Stimulated activated CD8-positive, alpha-beta memory T cell treated with anti-CD3 and anti-CD28 coated beads, Interleukin-4, amount 100 ng/mL, for 24 hours (primary cell): ENCODE results near the gene TRMU.

Source experiments
- DNase-seq: peaks from one replicate; pipeline ENCODE4 v3.0.0-alpha.2; 2020; ENCODE audit warnings: low read depth

Gene TRMU

DNA sequence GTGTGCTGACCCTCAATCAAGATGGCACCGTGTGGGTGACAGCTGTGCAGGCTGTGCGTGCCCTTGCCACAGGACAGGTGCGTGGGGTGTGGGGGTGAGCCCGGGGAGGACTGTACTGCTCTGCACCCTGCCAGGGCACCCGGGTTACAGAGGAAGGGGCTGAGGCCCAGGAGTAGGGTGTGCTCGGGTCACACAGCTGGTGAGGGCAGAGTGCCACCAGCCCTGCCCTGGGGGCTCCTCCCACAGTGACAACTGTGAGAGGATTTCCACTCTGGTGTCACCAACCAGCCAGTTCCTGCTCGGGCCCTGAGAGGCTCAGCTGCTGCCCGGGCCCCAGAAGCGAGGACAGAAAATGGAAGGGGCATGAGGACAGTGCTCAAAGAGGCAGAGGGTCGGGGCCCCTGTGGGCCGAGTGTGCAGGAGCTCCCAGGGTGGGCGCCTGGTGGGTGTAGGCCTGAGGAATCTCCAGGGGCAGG is 20.5 kb downstream of the TRMU start:
- DNase-seq, result no peak

DNA sequence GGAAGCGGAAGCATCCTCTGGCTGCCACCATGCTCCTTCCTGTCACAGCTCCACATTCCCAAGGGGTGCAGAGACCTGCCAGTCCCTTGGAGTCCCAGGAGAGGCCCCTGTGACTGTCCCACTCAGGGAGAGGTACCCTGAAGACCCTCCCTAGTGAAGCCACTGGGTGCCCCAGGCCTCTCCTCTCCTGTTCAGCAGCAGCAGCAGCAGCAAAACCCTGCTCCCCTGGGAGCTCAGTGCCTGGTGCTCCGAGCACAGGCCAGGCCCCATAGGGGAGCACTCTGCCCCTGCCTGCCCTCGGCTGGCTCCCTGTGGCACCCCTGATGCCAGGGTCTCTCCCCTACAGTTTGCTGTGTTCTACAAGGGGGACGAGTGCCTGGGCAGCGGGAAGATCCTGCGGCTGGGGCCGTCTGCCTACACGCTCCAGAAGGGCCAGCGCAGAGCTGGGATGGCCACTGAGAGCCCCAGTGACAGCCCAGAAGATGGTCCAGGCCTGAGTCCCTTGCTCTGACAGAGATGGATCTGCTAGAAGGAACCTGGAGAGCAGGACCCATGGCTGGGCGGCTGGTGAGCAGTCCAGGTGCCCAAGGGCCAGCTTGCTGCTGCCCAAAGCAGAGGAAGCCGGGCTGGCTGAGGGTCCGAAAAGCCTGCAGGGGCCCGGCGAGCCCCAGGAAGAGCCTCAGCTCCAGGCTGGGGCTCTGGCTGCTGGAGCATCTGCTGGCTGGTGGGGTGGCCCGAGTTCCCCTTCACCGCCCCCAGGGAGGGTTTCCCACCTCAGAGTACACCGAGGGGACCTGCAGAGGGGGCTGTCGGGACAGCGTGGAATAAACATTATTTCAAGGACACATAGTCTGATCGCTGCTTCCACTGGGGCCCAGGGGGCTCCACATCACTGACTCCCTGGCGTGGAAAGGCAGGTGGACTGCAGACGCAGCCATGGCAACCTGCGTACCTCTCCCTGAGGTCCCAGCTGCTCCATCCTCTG is 21.3 kb downstream of the TRMU start:
- DNase-seq, result no peak

- no peak for DNase-seq
These were observed 22.4 kb downstream of the TRMU start for GRCh38 chr22:46357711-46358520.

DNA sequence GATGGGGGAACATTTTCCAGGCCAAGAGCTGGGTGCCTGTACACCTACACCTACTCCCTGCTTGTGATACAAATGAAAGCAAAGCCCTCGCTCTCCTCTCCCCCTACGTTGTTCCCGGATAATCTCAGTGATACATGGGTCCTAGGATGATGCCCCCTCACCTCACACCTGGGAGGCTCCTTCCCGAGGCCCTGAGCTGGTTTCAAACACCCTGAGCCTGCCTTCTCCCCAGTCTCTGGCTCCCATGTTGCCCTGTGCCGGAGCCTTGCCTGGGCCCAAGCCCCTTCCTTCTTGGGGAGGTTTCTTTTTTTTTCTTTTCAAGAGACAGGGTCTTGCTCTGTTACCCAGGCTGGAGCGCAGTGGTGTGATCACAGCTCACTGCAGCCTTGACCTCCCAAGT is 23.3 kb downstream of the TRMU start:
- no peak for DNase-seq

- no peak for DNase-seq
These were observed 23.8 kb downstream of the TRMU start for GRCh38 chr22:46359362-46359761.

DNA sequence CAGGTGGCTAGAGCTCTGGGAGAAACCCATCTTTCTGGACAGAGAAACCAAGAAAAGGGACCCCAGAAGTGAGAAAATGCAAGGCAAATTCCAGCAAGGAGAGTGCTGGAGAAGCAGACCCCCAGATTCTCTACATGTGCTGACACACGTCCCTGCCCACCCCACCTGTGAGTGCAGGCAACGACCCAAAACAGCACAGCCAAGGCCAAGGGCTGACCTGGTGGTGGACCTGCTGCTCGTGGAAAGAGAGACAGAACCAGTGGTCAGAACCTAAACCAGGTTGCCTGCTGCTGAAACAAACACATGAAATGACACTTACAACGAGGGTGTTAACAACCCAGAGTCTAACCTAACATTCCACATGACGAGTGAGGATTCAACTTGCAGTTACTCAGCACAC is 24.6 kb downstream of the TRMU start:
- DNase-seq, result no peak

DNA sequence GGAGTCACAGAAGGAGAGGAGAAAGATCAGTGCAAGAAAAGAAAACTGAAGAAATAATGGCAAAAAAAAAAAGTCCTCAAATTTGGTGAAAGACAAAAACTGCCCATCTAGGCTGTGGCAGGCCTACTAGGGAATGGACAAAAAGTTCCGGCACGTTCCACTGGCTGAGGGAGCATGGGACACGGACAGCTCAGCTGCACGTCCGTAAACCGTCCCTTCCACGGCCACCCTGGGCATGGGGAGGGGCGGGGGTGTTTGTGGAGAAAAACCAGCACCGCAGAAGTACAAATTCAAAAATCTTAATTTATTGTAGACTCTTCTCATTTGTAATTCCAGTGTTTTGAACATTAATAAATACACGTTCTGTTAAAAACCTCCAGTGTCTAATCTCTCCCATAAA is 25.4 kb downstream of the TRMU start:
- DNase-seq, result no peak

- no peak for DNase-seq
These were observed 26.3 kb downstream of the TRMU start for GRCh38 chr22:46361826-46362202.

GRCh38 chr22:46362203-46362933 is 26.9 kb downstream of the TRMU start:
- no peak for DNase-seq

- no peak for DNase-seq
These were observed 27.5 kb downstream of the TRMU start for GRCh38 chr22:46362934-46363515.

DNA sequence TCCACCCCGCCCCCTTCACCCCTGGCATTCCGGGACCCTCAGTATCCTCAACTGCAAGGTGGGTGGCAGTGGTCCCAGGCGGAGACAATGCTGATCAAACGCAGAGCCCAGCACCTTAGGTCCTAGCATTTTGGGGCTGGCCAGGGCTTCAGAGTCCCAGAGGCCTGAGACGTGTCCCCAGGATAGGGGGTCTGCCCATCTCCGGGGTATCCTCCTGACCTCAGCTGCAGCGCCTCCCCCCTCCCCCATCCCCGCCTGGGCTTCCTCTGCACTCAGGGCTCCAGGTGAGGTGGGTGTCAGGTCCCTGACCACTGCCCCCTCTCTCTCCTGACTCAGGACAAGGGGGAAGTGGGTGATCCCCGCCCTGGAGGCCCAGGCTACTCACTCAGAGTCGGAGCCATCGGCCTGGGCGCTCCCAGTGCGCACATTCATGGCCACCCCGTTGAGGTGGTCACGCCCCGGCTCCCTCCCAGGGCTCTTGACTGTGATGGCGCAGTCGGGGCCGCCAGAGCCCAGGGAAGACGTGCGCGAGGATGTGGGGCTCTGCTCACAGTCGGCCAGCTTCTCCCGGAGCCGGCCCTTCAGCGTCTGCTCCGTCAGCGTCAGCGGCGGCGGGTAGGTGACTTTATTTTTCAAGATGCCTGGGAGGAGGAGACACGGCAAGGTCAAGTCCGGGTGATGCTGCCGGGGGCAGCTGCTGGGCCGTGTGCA is 28.3 kb downstream of the TRMU start:
- no peak for DNase-seq

GRCh38 chr22:46364341-46365165 is 29.0 kb downstream of the TRMU start:
- DNase-seq, result no peak

DNA sequence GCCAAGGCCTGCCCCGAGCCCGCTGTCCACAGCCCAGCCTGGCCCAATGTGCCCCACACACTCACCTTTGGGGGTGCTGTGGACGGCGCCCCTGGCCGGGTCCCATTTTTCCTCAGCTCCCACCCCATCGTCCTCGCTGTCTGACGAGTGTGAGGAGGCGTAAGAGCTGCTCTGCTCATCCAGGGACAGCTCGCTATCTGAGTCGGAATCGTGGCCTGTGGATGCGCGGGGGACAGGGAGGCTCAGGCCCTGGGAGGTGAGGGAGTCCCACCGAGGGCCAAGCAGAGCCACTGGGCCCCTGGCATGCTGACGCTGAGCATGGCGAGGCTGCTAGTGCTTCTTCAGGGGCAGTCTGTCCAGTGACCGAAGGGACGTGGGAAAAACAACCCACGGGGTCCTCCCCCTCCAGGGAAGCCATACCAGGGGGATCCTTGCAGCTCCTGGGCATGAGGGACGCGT is 29.7 kb downstream of the TRMU start:
- no peak for DNase-seq

DNA sequence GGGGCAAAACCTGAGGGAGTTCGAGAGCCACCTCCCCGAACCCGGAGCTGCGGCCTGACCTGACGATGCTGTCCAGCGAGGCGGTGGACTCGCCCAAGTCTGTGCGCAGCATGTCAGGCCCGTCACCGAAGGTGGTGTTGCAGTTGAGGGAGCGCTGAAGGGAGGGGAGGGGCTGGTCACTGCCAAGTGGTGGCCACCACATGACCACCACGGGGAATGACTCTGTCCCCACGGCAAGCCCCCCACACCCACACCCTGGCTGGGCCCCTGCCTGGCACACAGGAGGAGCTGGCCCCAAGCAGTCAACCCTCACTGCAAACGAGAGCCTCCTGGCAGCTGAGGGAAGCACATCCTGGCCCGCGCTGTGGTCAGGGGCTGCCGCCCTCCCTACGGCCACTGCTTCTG is 30.8 kb downstream of the TRMU start:
- no peak for DNase-seq

DNA sequence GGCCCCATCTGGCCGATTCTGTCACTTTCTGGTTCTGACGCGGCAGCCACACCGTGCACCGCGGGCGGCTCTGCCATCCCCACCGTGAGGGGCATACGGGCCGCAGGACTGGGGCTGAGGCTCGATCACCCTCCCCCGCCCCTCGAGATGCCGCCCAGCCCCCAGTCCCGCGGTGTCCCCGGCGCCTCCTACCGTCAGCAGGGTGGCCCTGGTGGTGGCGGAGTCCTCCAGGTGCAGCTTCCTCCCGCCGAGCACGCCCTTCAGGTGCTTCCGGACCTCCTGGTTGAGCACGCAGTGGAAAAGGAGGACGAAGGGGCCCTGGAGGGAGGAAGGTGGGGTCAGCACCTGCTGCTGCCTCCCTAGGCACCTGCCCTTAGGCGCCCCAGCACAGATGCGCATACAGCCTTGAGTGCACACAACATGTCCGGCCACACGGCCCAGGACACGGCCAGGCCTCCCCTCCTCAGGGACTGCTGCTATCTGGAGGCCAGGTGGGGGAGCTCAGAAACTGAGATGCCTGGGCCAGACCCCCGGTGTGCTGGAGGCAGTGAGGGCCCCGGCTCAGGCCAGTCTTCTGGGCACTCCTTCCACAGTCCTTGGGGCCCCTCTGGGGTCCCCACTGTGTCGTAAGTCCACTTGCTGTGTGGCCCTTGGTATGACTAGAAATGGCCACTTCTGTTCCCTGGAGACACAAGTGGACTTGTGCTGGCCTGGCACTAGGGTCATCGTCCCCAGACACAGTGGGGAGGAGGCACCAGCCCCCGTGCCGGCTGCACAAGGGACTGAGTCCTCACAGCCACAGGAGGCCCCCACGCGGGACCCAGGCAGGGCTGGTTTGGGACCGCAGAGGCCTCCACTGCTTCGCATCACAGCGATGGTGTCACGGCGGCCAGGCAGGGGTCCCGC is 31.5 kb downstream of the TRMU start:
- no peak for DNase-seq

GRCh38 chr22:46367707-46368191 is 32.2 kb downstream of the TRMU start:
- DNase-seq, result peak; percentile 56

GRCh38 chr22:46368422-46368821 is 32.9 kb downstream of the TRMU start:
- DNase-seq, result no peak

DNA sequence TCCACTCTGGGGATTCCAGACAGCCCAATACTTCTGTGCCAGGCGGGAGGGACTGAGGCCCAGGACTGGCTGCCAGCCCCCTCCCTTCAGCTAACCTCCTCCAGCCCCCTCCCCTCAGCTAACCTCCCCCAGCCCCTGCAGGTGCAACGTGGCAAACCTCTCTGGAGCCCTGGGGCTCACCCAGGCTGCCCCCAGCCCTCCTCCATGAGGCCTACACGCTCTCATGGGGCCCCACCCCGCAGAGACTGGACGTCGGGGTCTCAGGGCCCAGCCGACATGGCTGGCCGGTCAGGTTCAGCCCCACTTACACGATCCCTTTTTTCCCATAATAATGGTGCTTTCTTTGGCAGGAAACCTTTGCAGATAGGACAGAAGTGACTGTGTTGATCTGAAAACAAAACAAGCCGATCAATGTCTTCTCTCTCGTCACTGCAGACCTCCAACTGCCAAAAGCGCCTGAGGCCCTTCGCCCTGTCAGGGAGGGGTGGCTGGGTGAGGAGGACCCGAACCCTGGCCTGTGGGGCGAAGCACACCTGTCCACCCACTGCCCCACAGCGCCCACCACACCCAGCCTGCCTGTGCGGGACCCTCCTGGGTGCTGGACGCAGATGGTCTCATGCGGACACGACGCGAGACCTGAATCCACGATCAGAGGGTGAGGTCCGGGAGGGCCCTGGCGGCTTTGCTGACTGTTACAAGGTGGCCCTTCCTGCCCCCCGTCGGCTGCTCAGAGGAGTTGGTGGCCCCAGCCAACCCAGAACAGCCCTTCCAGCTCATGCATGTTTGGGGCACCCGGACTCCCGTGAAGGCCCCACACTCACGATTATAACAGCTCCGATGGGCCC is 33.6 kb downstream of the TRMU start:
- no peak for DNase-seq
